Mucosa of rectum (tissue), 2 donors: Measurements from ENCODE around the gene FBN1.

Experiments
- H3K27ac ChIP-seq, 2 donors: one replicate each; pipeline ENCODE4 v1.7.0; 2013; ENCODE audit warnings: inconsistent platforms in 2 of 2, low read depth in 2 of 2, low read length in 2 of 2
- H3K27me3 ChIP-seq, 2 donors: one replicate each; pipeline ENCODE4 v1.7.0; 2013; ENCODE audit warnings: low read length in 2 of 2; ENCODE audit not compliant: control insufficient read depth in 2 of 2, insufficient read depth in 2 of 2
- H3K36me3 ChIP-seq, 2 donors: one replicate each; pipeline ENCODE4 v1.7.0; 2013; ENCODE audit warnings: low read length in 2 of 2; ENCODE audit not compliant: control insufficient read depth in 2 of 2, insufficient read depth in 2 of 2
- H3K4me1 ChIP-seq, 2 donors: one replicate each; pipeline ENCODE4 v1.7.0; 2013; ENCODE audit warnings: low read length in 2 of 2, mild to moderate bottlenecking in 1 of 2; ENCODE audit not compliant: control insufficient read depth in 2 of 2, insufficient read depth in 2 of 2
- H3K4me3 ChIP-seq, 2 donors: one replicate each; pipeline ENCODE4 v1.7.0; 2013; ENCODE audit warnings: low read length in 2 of 2
- H3K9ac ChIP-seq, 2 donors: one replicate each; pipeline ENCODE4 v1.7.0; 2013; ENCODE audit warnings: low read length in 2 of 2, low read depth in 1 of 2, mild to moderate bottlenecking in 1 of 2
- H3K9me3 ChIP-seq, 2 donors: one replicate each; pipeline ENCODE4 v1.7.0; 2013; ENCODE audit warnings: low read length in 2 of 2; ENCODE audit not compliant: control insufficient read depth in 2 of 2
- donor health status: healthy.
- donor health status: Normal muscosa, but diverticular disease.

Gene FBN1

GRCh38 chr15:48427960-48428547 lies 217.5 kb downstream of the FBN1 start:
- Histone ChIP-seq H3K4me3 (no peak overlapping the region), H3K36me3 (peaks cover 5 to 7% of the 10 kb centered on the region in 2 donors), H3K9me3 (no peaks in the 10 kb centered on the region), H3K27ac (no peak overlapping the region), H3K4me1 (no peaks in the 10 kb centered on the region), H3K27me3 (no peaks in the 10 kb centered on the region), H3K9ac (no peak overlapping the region)

- H3K4me3 ChIP-seq, result no peak overlapping the region
- H3K4me1 ChIP-seq, result no peaks in the 10 kb centered on the region
- no peaks in the 10 kb centered on the region for H3K9me3 ChIP-seq
- H3K27me3 ChIP-seq, result no peaks in the 10 kb centered on the region
- no peak overlapping the region for H3K27ac ChIP-seq
- no peak overlapping the region for H3K9ac ChIP-seq
- peaks cover 2 to 7% of the 10 kb centered on the region in 2 donors for H3K36me3 ChIP-seq
These were observed 218.0 kb downstream of the FBN1 start for GRCh38 chr15:48427479-48427878.

GRCh38 chr15:48426941-48427340 lies 218.6 kb downstream of the FBN1 start:
- Histone ChIP-seq H3K9me3 (no peaks in the 10 kb centered on the region), H3K36me3 (peaks cover 2 to 7% of the 10 kb centered on the region in 2 donors), H3K4me3 (no peak overlapping the region), H3K27me3 (no peaks in the 10 kb centered on the region), H3K27ac (no peak overlapping the region), H3K9ac (no peak overlapping the region), H3K4me1 (no peaks in the 10 kb centered on the region)

GRCh38 chr15:48426044-48426443 lies 219.5 kb downstream of the FBN1 start:
- no peak overlapping the region for H3K4me3 ChIP-seq
- peaks cover 2 to 7% of the 10 kb centered on the region in 2 donors for H3K36me3 ChIP-seq
- H3K9ac ChIP-seq, result no peak overlapping the region
- H3K27ac ChIP-seq, result no peak overlapping the region
- H3K9me3 ChIP-seq, result no peaks in the 10 kb centered on the region
- no peaks in the 10 kb centered on the region for H3K4me1 ChIP-seq
- no peaks in the 10 kb centered on the region for H3K27me3 ChIP-seq

GRCh38 chr15:48425051-48425450 lies 220.5 kb downstream of the FBN1 start:
- no peaks in the 10 kb centered on the region for H3K9me3 ChIP-seq
- H3K27ac ChIP-seq, result no peak overlapping the region
- H3K4me3 ChIP-seq, result no peak overlapping the region
- H3K9ac ChIP-seq, result no peak overlapping the region
- no peaks in the 10 kb centered on the region for H3K27me3 ChIP-seq
- no peaks in the 10 kb centered on the region for H3K4me1 ChIP-seq
- H3K36me3 ChIP-seq, result peaks cover 2 to 7% of the 10 kb centered on the region in 2 donors

- Histone ChIP-seq H3K27me3 (no peaks in the 10 kb centered on the region), H3K36me3 (peaks cover 2 to 7% of the 10 kb centered on the region in 2 donors), H3K9me3 (no peaks in the 10 kb centered on the region), H3K27ac (no peak overlapping the region), H3K4me1 (no peaks in the 10 kb centered on the region), H3K4me3 (no peak overlapping the region), H3K9ac (no peak overlapping the region)
These were observed 221.5 kb downstream of the FBN1 start for GRCh38 chr15:48423896-48424475.

- Histone ChIP-seq H3K4me3 (no peak overlapping the region), H3K9me3 (no peaks in the 10 kb centered on the region), H3K4me1 (no peaks in the 10 kb centered on the region), H3K27me3 (no peaks in the 10 kb centered on the region), H3K27ac (no peak overlapping the region), H3K9ac (no peak overlapping the region), H3K36me3 (peaks cover 2 to 7% of the 10 kb centered on the region in 2 donors)
These were observed 222.2 kb downstream of the FBN1 start for GRCh38 chr15:48423342-48423741.

- Histone ChIP-seq H3K9ac (no peak overlapping the region), H3K27me3 (no peaks in the 10 kb centered on the region), H3K36me3 (peaks cover 2 to 4% of the 10 kb centered on the region in 2 donors), H3K4me3 (no peak overlapping the region), H3K27ac (no peak overlapping the region), H3K4me1 (no peaks in the 10 kb centered on the region), H3K9me3 (no peaks in the 10 kb centered on the region)
These were observed 223.1 kb downstream of the FBN1 start for GRCh38 chr15:48422401-48422800.

- peaks cover 0 to 4% of the 10 kb centered on the region in 2 donors for H3K36me3 ChIP-seq
- no peak overlapping the region for H3K27ac ChIP-seq
- no peak overlapping the region for H3K4me3 ChIP-seq
- H3K4me1 ChIP-seq, result no peaks in the 10 kb centered on the region
- no peaks in the 10 kb centered on the region for H3K27me3 ChIP-seq
- no peak overlapping the region for H3K9ac ChIP-seq
- H3K9me3 ChIP-seq, result no peaks in the 10 kb centered on the region
These were observed 224.1 kb downstream of the FBN1 start for GRCh38 chr15:48421362-48421761.

- Histone ChIP-seq H3K4me1 (no peaks in the 10 kb centered on the region), H3K27me3 (no peaks in the 10 kb centered on the region), H3K9ac (no peak overlapping the region), H3K4me3 (no peak overlapping the region), H3K9me3 (no peaks in the 10 kb centered on the region), H3K27ac (no peak overlapping the region), H3K36me3 (peaks cover 0 to under 1% of the 10 kb centered on the region in 2 donors)
These were observed 225.6 kb downstream of the FBN1 start for GRCh38 chr15:48419896-48420295.
